K562 (cell line): ENCODE results near the gene ASCC1. TPM values are rescaled to one million over a fixed set of nuclear protein-coding genes. Genes with fewer than 3 reads are reported as not detected.

ENCODE experiments used
- ATAC-seq: fragments of 200-7000 bp; cut with Tn5 transposase; 3 replicates; pipeline ENCODE4 v1.9.1; 2020; ENCODE audit warnings: moderate library complexity
- BruUV-seq: library from RNA; stranded (reverse); fragments of 400-500 nt; replicated peaks from 2 replicates; lab custom pipeline; 2021; lab: Mats Ljungman, UMichigan
- CTCF ChIA-PET: fragments of 300-600 bp; formaldehyde crosslinking; extraction: SDS; loops from one replicate; lab custom pipeline; 2021; ENCODE audit warnings: low intra/inter-chr PET ratio; lab: Yijun Ruan, JAX
- POLR2A ChIA-PET: fragments of 300-600, 350-650 bp; sonication (Branson Sonifier 250); formaldehyde crosslinking; extraction: SDS; loops from one replicate; lab custom pipeline; 2021; ENCODE audit warnings: antibody characterized with exemption, inconsistent platforms; lab: Yijun Ruan, JAX
- DNase-seq, 4 experiments: peaks; one replicate each; pipeline versions ENCODE4 v3.0.0 to v3.0.0-alpha.2; 2011 to 2018; ENCODE audit warnings: low spot score in 3 of 4, mixed read lengths in 3 of 4; ENCODE audit errors: extremely low read depth in 1 of 4
- FAIRE-seq: peaks from 2 replicates; lab custom pipeline; 2011; peaks lifted over from hg19 to GRCh38; lab: Jason Lieb, UNC
- H2AFZ ChIP-seq: 2 replicates; pipeline ENCODE4 v1.6.0; 2011; ENCODE audit warnings: low read depth, low read length, control low read depth, inconsistent platforms
- H3K27ac ChIP-seq: fragments of 200-600 bp; 3 replicates; pipeline ENCODE4 v1.8.0; 2011; ENCODE audit warnings: low read depth, mild to moderate bottlenecking, control low read depth, inconsistent platforms, low read length, moderate library complexity, mixed read lengths; ENCODE audit errors: extremely low read depth
- H3K27me3 ChIP-seq, 2 experiments: fragments of 300-600 bp in 1 of 2; 2 replicates in 1 of 2; 3 replicates in 1 of 2; pipeline versions ENCODE4 v1.6.0 to v1.8.0; 2011; ENCODE audit warnings: inconsistent platforms in 2 of 2, low read length in 2 of 2, mild to moderate bottlenecking in 1 of 2, mixed read lengths in 1 of 2, moderate library complexity in 1 of 2; ENCODE audit not compliant: control insufficient read depth in 2 of 2, insufficient read depth in 2 of 2
- H3K36me3 ChIP-seq: fragments of 300-600 bp; 3 replicates; pipeline ENCODE4 v1.8.0; 2011; ENCODE audit warnings: mild to moderate bottlenecking, low read length, inconsistent platforms; ENCODE audit not compliant: control insufficient read depth, insufficient read depth
- H3K4me1 ChIP-seq, 2 experiments: fragments of 200-600 bp in 1 of 2; replicated peaks in 1 of 2; 2 replicates in 1 of 2; 3 replicates in 1 of 2; pipeline versions ENCODE4 v1.5.1 to v1.8.0; 2011; ENCODE audit warnings: inconsistent platforms in 2 of 2, low read length in 2 of 2, mild to moderate bottlenecking in 1 of 2, mixed read lengths in 1 of 2, moderate library complexity in 1 of 2; ENCODE audit not compliant: control insufficient read depth in 2 of 2, insufficient read depth in 2 of 2
- H3K4me2 ChIP-seq: 2 replicates; pipeline ENCODE4 v1.6.1; 2011; ENCODE audit warnings: low read length, control low read depth, inconsistent platforms, mixed read lengths; ENCODE audit not compliant: insufficient read depth
- H3K4me3 ChIP-seq: fragments of 200-600 bp; sonication (generic), shearing (Covaris generic); 2 replicates; pipeline ENCODE4 v1.5.1; 2016; ENCODE audit warnings: control low read depth, inconsistent platforms
- H3K79me2 ChIP-seq: fragments of 200-600 bp; 3 replicates; pipeline ENCODE4 v1.8.0; 2011; ENCODE audit warnings: low read length, inconsistent platforms; ENCODE audit not compliant: control insufficient read depth, insufficient read depth
- H3K9ac ChIP-seq, 2 experiments: 2 replicates each; pipeline versions ENCODE4 v1.6.0 to v1.6.1; 2011; ENCODE audit warnings: low read depth in 2 of 2, low read length in 2 of 2, control low read depth in 1 of 2, inconsistent platforms in 1 of 2, mild to moderate bottlenecking in 1 of 2, mixed read lengths in 1 of 2; ENCODE audit not compliant: insufficient read depth in 1 of 2
- H3K9me1 ChIP-seq: one replicate; pipeline ENCODE4 v1.6.0; 2011; ENCODE audit warnings: inconsistent platforms, mild to moderate bottlenecking, low read length, moderate library complexity; ENCODE audit not compliant: control insufficient read depth, insufficient read depth
- H3K9me3 ChIP-seq: replicated peaks from 2 replicates; pipeline ENCODE4 v1.5.1; 2011; ENCODE audit warnings: low read depth, low read length, inconsistent platforms; ENCODE audit not compliant: control insufficient read depth, insufficient read depth
- H4K20me1 ChIP-seq: replicated peaks from 2 replicates; pipeline ENCODE4 v1.6.1; 2011; ENCODE audit warnings: low read length, inconsistent platforms, mixed read lengths; ENCODE audit not compliant: control insufficient read depth, insufficient read depth
- CBX3 ChIP-seq, 2 experiments: IDR thresholded peaks; 1 replicate in 1 of 2; 2 replicates in 1 of 2; pipeline ENCODE4 v1.6.1; 2012; ENCODE audit warnings: inconsistent platforms in 2 of 2, low read length in 2 of 2, borderline replicate concordance in 1 of 2, control low read depth in 1 of 2
- KDM1A ChIP-seq, 2 experiments: fragments of 450-650 bp; IDR thresholded peaks; 2 replicates each; pipeline ENCODE4 v1.6.1; 2016; ENCODE audit warnings: mild to moderate bottlenecking in 2 of 2
- RAD51 ChIP-seq: fragments of 450-650 bp; IDR thresholded peaks from 2 replicates; pipeline ENCODE4 v1.7.1; 2016; ENCODE audit warnings: low read depth, mild to moderate bottlenecking, borderline replicate concordance
- RBM25 ChIP-seq: fragments of 200-400 bp; formaldehyde crosslinking; IDR thresholded peaks from 2 replicates; pipeline ENCODE4 v1.6.1; 2018; ENCODE audit warnings: low read length, low read depth, moderate library complexity; ENCODE audit not compliant: severe bottlenecking
- TRIM28 ChIP-seq: fragments of 450-650 bp; IDR thresholded peaks from 2 replicates; pipeline ENCODE4 v1.6.1; 2017
- TSC22D4 ChIP-seq: fragments of 450-650 bp; IDR thresholded peaks from 2 replicates; pipeline ENCODE4 v1.6.1; 2016; ENCODE audit warnings: missing genetic modification characterization, missing biosample characterization, control low read depth
- ZFP30 ChIP-seq: fragments of 250-450 bp; sonication (Bioruptor Pico); IDR thresholded peaks from 2 replicates; pipeline ENCODE4 v1.8.0; 2022; ENCODE audit warnings: moderate library complexity, mild to moderate bottlenecking, inconsistent platforms, borderline replicate concordance
- ZKSCAN3 ChIP-seq: fragments of 250-450 bp; sonication (Bioruptor Pico); IDR thresholded peaks from 2 replicates; pipeline ENCODE4 v1.4.0; 2020
- ZNF639 ChIP-seq, 2 experiments: fragments of 200-800 bp in 1 of 2; sonication (Bioruptor generic) in 1 of 2; sonication (generic) in 1 of 2; formaldehyde crosslinking in 1 of 2; IDR thresholded peaks in 1 of 2; conservative IDR thresholded peaks in 1 of 2; 2 replicates each; pipeline versions ENCODE4 v1.5.0 to v1.6.1; 2016 to 2020; ENCODE audit warnings: missing compliant biosample characterization in 1 of 2, missing genetic modification characterization in 1 of 2, missing genetic modification reagents in 1 of 2
- WGBS: fragments of 100-300 bp; shearing (Covaris generic); methylation state at CpG from one replicate; pipeline ENCODE4 v1.1.6; 2016; ENCODE audit warnings: low coverage, mixed read lengths; ENCODE audit not compliant: insufficient coverage; ENCODE audit errors: missing lambda C conversion rate; 5-methylcytosine and 5-hydroxymethylcytosine counted together
- in situ Hi-C: fragments of 300-500 bp; cut with MboI; formaldehyde crosslinking; loops from 4 replicates; pipeline ENCODE4 v1.15.0; 2018; ENCODE audit warnings: inconsistent platforms, mixed read lengths
- intact Hi-C: fragments of 100-400 bp; cut with micrococcal nuclease; formaldehyde crosslinking; loops from 2 replicates; pipeline ENCODE4 v1.14.2; 2022
- polyA plus RNA-seq, 8 experiments: library from polyadenylated mRNA; depleted of rRNA in 4 of 8; stranded (reverse) in 5 of 8; unstranded in 3 of 8; fragments of >200 nt; fragmentation: Nextera tagmentation in 2 of 8; fragmentation: Illumina TruSeq in 1 of 8; extraction: Ambion mirVana in 2 of 8; extraction: Trizol in 1 of 8; gene quantifications; 2 replicates each; pipeline versions ENCODE4 v1.2.1 to v1.2.3, GENCODE V29; 2011 to 2014; ENCODE audit warnings: inconsistent platforms in 1 of 8, missing spikeins in 1 of 8
- total RNA-seq, 7 experiments: library from RNA; depleted of rRNA in 6 of 7; stranded (reverse); fragments of >200 nt in 6 of 7; fragmentation: Illumina TruSeq in 2 of 7; extraction: Trizol in 2 of 7; gene quantifications; 2 replicates each; pipeline versions ENCODE4 v1.2.1 to v1.2.3, GENCODE V29; 2011 to 2021; ENCODE audit warnings: low replicate concordance in 1 of 7
- TF ChIP-seq, protein P1 (sequence below): sonication (generic); formaldehyde crosslinking; IDR thresholded peaks from 2 replicates; pipeline ENCODE4 v1.8.0; 2022; ENCODE audit warnings: mild to moderate bottlenecking, missing genetic modification reagents
- TF ChIP-seq, protein P2 (sequence below): fragments of 450-650 bp; IDR thresholded peaks from 2 replicates; pipeline ENCODE4 v1.6.1; 2018; ENCODE audit warnings: mild to moderate bottlenecking, low read depth; ENCODE audit not compliant: partially characterized antibody
- TF ChIP-seq, protein P3 (sequence below): fragments of 250-450 bp; sonication (Bioruptor Pico); IDR thresholded peaks from 2 replicates; pipeline ENCODE4 v1.4.0; 2020; ENCODE audit warnings: mild to moderate bottlenecking

ASCC1 gene
- total and polyA plus RNA-seq, 9 of the 15 experiments (the other 6 are each of a cell fraction or from before 2014, with no cell fraction given), result 31.7 to 73.3 (median 52.8) TPM

GRCh38 chr10:72121389-72121788 lies 94.7 kb downstream of the ASCC1 start (continued):
- no peak for TF ChIP-seq TSC22D4 (tag)
- TF ChIP-seq, protein P1, sequence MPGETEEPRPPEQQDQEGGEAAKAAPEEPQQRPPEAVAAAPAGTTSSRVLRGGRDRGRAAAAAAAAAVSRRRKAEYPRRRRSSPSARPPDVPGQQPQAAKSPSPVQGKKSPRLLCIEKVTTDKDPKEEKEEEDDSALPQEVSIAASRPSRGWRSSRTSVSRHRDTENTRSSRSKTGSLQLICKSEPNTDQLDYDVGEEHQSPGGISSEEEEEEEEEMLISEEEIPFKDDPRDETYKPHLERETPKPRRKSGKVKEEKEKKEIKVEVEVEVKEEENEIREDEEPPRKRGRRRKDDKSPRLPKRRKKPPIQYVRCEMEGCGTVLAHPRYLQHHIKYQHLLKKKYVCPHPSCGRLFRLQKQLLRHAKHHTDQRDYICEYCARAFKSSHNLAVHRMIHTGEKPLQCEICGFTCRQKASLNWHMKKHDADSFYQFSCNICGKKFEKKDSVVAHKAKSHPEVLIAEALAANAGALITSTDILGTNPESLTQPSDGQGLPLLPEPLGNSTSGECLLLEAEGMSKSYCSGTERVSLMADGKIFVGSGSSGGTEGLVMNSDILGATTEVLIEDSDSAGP (CRISPR knock-in tag), result no peak

DNA sequence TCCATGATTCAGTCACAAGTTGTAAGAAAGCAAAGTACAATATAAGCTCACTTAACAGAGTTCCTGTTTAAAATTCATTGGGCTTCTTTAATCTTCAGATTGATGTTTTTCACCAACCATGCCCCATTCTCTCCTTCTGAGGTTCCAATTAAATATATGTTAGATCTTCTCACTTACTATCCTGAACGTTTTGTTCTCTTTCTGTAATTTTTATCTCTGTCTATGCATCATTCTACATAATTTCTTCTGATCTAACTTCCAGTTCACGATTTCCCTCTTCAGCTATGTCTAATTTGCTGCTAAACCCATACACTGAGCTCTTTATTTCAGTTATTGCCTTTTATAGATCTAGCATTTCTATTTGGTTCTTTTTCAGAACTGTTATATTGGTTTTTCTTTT lies 99.7 kb downstream of the ASCC1 start:
- intact Hi-C loops (no loop called here), in situ Hi-C loops (no loop called here)
- FAIRE-seq (no peak), ATAC-seq (no peak), DNase-seq (no peak)
- Histone ChIP-seq H3K9ac (no peak overlapping the region), H3K4me3 (no peak overlapping the region), H4K20me1 (no peaks in the 10 kb centered on the region), H3K27ac (no peak overlapping the region), H3K36me3 (no peaks in the 10 kb centered on the region), H3K27me3 (no peaks in the 10 kb centered on the region), H3K4me2 (no peak overlapping the region), H3K79me2 (no peaks in the 10 kb centered on the region), H3K9me3 (0 out of 2 replicates have a peak, but pooled peaks cover 2% of the 10 kb centered on the region), H3K9me1 (no peaks in the 10 kb centered on the region), H3K4me1 (no peaks in the 10 kb centered on the region), H2AFZ (no peak overlapping the region)
- WGBS, result 42% methylated on average over 2 of the region's 2 CpGs
- POLR2A ChIA-PET, result interaction anchor here (0.6 to 1.2 kb wide), 3 partner anchors 9 to 482 kb away, joined by 3 to 6 read pairs (median 3); no protein-coding TSS in a partner anchor
- BruUV-seq, result no TSS peak
- TF ChIP-seq ZNF639 (CRISPR knock-in tag; conservative IDR thresholded peaks at IDR 0.05 in 1 of 2, IDR thresholded peaks at IDR 0.05 in 1 of 2) (no peak), CBX3 (IDR thresholded peaks at IDR 0.05; ENCODE audit: borderline replicate concordance in 1 of 2, low read length in 2 of 2) (peak in 1 of 2 experiments; percentile 76; a peak in 2 of 3 replicates), TRIM28 (peak; percentile 66; the same call in 1 of the 2 replicates), RBM25 (peak; percentile 43), ZKSCAN3 (CRISPR knock-in tag) (no peak), ZFP30 (CRISPR knock-in tag) (peak; percentile 76; the same call in 1 of the 2 replicates), RAD51 (no peak), KDM1A (IDR thresholded peaks at IDR 0.05) (no peak)
- TF ChIP-seq, protein P2, sequence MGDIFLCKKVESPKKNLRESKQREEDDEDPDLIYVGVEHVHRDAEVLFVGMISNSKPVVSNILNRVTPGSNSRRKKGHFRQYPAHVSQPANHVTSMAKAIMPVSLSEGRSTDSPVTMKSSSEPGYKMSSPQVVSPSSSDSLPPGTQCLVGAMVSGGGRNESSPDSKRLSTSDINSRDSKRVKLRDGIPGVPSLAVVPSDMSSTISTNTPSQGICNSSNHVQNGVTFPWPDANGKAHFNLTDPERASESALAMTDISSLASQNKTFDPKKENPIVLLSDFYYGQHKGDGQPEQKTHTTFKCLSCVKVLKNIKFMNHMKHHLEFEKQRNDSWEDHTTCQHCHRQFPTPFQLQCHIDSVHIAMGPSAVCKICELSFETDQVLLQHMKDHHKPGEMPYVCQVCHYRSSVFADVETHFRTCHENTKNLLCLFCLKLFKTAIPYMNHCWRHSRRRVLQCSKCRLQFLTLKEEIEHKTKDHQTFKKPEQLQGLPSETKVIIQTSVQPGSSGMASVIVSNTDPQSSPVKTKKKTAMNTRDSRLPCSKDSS, result peak; percentile 52
- TF ChIP-seq, protein P3, sequence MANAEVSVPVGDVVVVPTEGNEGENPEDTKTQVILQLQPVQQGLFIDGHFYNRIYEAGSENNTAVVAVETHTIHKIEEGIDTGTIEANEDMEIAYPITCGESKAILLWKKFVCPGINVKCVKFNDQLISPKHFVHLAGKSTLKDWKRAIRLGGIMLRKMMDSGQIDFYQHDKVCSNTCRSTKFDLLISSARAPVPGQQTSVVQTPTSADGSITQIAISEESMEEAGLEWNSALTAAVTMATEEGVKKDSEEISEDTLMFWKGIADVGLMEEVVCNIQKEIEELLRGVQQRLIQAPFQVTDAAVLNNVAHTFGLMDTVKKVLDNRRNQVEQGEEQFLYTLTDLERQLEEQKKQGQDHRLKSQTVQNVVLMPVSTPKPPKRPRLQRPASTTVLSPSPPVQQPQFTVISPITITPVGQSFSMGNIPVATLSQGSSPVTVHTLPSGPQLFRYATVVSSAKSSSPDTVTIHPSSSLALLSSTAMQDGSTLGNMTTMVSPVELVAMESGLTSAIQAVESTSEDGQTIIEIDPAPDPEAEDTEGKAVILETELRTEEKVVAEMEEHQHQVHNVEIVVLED (CRISPR knock-in tag), result no peak
- CTCF ChIA-PET, result interaction anchor here (0.7 kb wide), 1 partner anchor 67 kb away, joined by 3 read pairs; no protein-coding TSS in a partner anchor
